Mesenchymal stem cell (in vitro differentiated cells and primary cell): ENCODE results near the gene PVALB.

Source experiments
- DNase-seq: peaks from one replicate; pipeline ENCODE4 v3.0.0-alpha.2; 2013
- H2AFZ ChIP-seq: one replicate; pipeline ENCODE4 v1.6.1; 2013; ENCODE audit warnings: low read depth, mild to moderate bottlenecking, control low read depth, inconsistent platforms, low read length, moderate library complexity
- H2AK5ac ChIP-seq: 2 replicates; pipeline ENCODE4 v1.6.1; 2013; ENCODE audit warnings: low read length, moderate library complexity, mild to moderate bottlenecking, inconsistent platforms; ENCODE audit not compliant: severe bottlenecking
- H2BK120ac ChIP-seq: one replicate; pipeline ENCODE4 v1.6.1; 2013; ENCODE audit warnings: low read depth, mild to moderate bottlenecking, inconsistent platforms, low read length, moderate library complexity
- H2BK12ac ChIP-seq, 2 experiments: one replicate each; pipeline ENCODE4 v1.6.1; 2013; ENCODE audit warnings: inconsistent platforms in 2 of 2, low read length in 2 of 2, mild to moderate bottlenecking in 2 of 2, moderate library complexity in 2 of 2, control low read depth in 1 of 2
- H2BK15ac ChIP-seq: one replicate; pipeline ENCODE4 v1.6.1; 2013; ENCODE audit warnings: mild to moderate bottlenecking, low read depth, inconsistent platforms; ENCODE audit not compliant: poor library complexity, severe bottlenecking
- H2BK5ac ChIP-seq: 2 replicates; pipeline ENCODE4 v1.6.1; 2013; ENCODE audit warnings: low read depth, mild to moderate bottlenecking, low read length, control low read depth, inconsistent platforms; ENCODE audit not compliant: poor library complexity, severe bottlenecking
- H3K14ac ChIP-seq, 2 experiments: one replicate each; pipeline ENCODE4 v1.6.1; 2013; ENCODE audit warnings: inconsistent platforms in 2 of 2, low read length in 2 of 2, control low read depth in 1 of 2, mild to moderate bottlenecking in 1 of 2, moderate library complexity in 1 of 2
- H3K18ac ChIP-seq, 2 experiments: one replicate each; pipeline ENCODE4 v1.6.1; 2013; ENCODE audit warnings: inconsistent platforms in 2 of 2, low read length in 2 of 2, control low read depth in 1 of 2, low read depth in 1 of 2, mild to moderate bottlenecking in 1 of 2
- H3K23ac ChIP-seq, 2 experiments: one replicate each; pipeline ENCODE4 v1.6.1; 2013; ENCODE audit warnings: inconsistent platforms in 2 of 2, low read length in 2 of 2, mild to moderate bottlenecking in 2 of 2, moderate library complexity in 2 of 2, control low read depth in 1 of 2
- H3K27ac ChIP-seq: 2 replicates; pipeline ENCODE4 v1.5.1; 2013; ENCODE audit warnings: mild to moderate bottlenecking, moderate library complexity, low read length, control low read depth, inconsistent platforms; ENCODE audit not compliant: poor library complexity, severe bottlenecking
- H3K27me3 ChIP-seq, 2 experiments: 2 replicates each; pipeline versions ENCODE4 v1.6.1 to v1.7.0; 2013; ENCODE audit warnings: low read length in 2 of 2, mild to moderate bottlenecking in 2 of 2, moderate library complexity in 2 of 2, control low read depth in 1 of 2, inconsistent platforms in 1 of 2; ENCODE audit not compliant: control insufficient read depth in 1 of 2, insufficient read depth in 1 of 2
- H3K36me3 ChIP-seq, 2 experiments: 2 replicates each; pipeline versions ENCODE4 v1.6.1 to v1.7.0; 2013; ENCODE audit warnings: low read length in 2 of 2, control low read depth in 1 of 2, inconsistent platforms in 1 of 2, low read depth in 1 of 2, mild to moderate bottlenecking in 1 of 2; ENCODE audit not compliant: insufficient read depth in 2 of 2, control insufficient read depth in 1 of 2
- H3K4ac ChIP-seq, 2 experiments: one replicate each; pipeline ENCODE4 v1.6.1; 2013; ENCODE audit warnings: inconsistent platforms in 2 of 2, low read length in 2 of 2, mild to moderate bottlenecking in 2 of 2, moderate library complexity in 2 of 2, control low read depth in 1 of 2, low read depth in 1 of 2
- H3K4me1 ChIP-seq: 2 replicates; pipeline ENCODE4 v1.6.1; 2013; ENCODE audit warnings: low read depth, low read length, control low read depth; ENCODE audit not compliant: control insufficient read depth, insufficient read depth
- H3K4me2 ChIP-seq: 2 replicates; pipeline ENCODE4 v1.6.1; 2013; ENCODE audit warnings: low read length, mild to moderate bottlenecking, inconsistent platforms; ENCODE audit not compliant: poor library complexity, severe bottlenecking
- H3K4me3 ChIP-seq, 2 experiments: 2 replicates each; pipeline versions ENCODE4 v1.5.1 to v1.7.0; 2013; ENCODE audit warnings: low read length in 2 of 2, mild to moderate bottlenecking in 2 of 2, control low read depth in 1 of 2, low read depth in 1 of 2; ENCODE audit not compliant: insufficient read depth in 1 of 2
- H3K79me1 ChIP-seq: replicated peaks from 2 replicates; pipeline ENCODE4 v1.6.1; 2013; ENCODE audit warnings: mild to moderate bottlenecking, control low read depth, low read length, inconsistent platforms; ENCODE audit not compliant: poor library complexity, severe bottlenecking
- H3K9ac ChIP-seq: 2 replicates; pipeline ENCODE4 v1.7.0; 2013; ENCODE audit warnings: mild to moderate bottlenecking, low read length, moderate library complexity
- H3K9me3 ChIP-seq: 2 replicates; pipeline ENCODE4 v1.7.0; 2013; ENCODE audit warnings: mild to moderate bottlenecking, low read length; ENCODE audit not compliant: control insufficient read depth
- H4K8ac ChIP-seq: one replicate; pipeline ENCODE4 v1.6.1; 2013; ENCODE audit warnings: inconsistent platforms, mild to moderate bottlenecking, low read length, moderate library complexity
- H4K91ac ChIP-seq: one replicate; pipeline ENCODE4 v1.6.1; 2013; ENCODE audit warnings: mild to moderate bottlenecking, low read length, inconsistent platforms
- WGBS: methylation state at CpG from one replicate; pipeline ENCODE4 v1.1.7; 2013; ENCODE audit warnings: mixed read lengths; 5-methylcytosine and 5-hydroxymethylcytosine counted together

Gene PVALB

GRCh38 chr22:36863281-36863680 lies 46.4 kb upstream of the PVALB start:
- Histone ChIP-seq H3K79me1 (no peaks in the 10 kb centered on the region), H3K23ac (no peak overlapping the region), H3K27me3 (peaks cover 17 to 65% of the 10 kb centered on the region in 2 experiments), H4K8ac (no peak overlapping the region), H3K18ac (no peak overlapping the region), H3K4me2 (no peak overlapping the region), H3K4me3 (no peak overlapping the region), H2BK15ac (no peak overlapping the region), H3K14ac (no peak overlapping the region), H2BK5ac (no peak overlapping the region), H2AK5ac (no peak overlapping the region), H2BK120ac (no peak overlapping the region), H3K4ac (no peak overlapping the region), H3K27ac (no peak overlapping the region), H2BK12ac (no peak overlapping the region), H3K9ac (no peak overlapping the region), H3K4me1 (peaks cover 2% of the 10 kb centered on the region), H3K36me3 (no peaks in the 10 kb centered on the region), H2AFZ (no peak overlapping the region), H4K91ac (no peak overlapping the region), H3K9me3 (no peaks in the 10 kb centered on the region)
- DNase-seq: no peak
- 86% methylated on average over 10 of the region's 11 CpGs for WGBS

DNA sequence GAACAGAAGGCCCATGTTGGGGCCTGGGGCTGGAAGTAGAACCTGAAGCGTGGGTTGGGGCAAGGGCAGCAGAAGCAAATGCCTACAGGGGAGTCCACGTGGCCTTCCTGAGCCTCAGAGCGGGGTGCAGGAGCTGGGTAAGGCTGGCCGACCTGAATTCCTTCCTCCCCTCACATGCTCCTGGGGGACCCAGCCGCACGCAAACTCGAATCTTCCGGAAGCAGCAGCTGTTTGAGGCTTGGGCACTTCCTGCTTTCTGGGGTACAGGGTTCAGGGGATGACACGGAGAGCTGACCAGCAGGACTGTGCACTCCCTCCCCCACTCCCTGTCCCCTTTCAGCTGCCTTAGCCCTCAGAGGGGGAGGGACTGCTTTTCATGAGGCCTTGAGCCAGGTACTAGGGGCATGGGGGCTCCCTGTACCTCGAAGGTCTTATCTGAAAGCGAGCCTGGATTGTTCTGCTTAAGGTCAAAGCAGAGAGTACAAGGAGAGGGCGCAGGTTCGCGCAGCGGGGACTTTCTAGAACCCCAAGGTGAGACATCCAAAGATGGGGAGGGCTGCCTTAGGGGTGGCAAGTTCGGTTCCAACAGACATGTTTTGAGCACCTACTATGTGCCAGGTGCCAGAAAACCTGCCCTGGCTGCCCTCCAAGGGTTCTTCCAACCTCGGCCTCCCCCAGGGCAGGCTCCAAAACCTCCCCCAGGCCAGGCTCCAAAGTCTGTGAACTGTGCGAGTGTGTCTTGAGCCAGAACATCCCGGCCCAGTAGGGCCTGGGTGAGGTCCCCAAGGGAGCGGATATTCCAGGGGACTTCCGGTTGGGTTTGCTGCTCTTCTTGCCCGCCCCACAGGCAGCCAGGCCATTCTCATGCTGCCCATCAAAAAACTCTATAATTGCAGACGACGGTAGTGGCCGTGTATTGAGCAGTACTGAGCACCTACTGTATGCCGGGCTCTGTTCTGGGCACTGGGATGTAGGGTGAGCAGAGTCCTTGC lies 45.7 kb upstream of the PVALB start:
- H3K9me3 ChIP-seq: no peaks in the 10 kb centered on the region
- no peaks in the 10 kb centered on the region for H3K79me1 ChIP-seq
- H3K14ac ChIP-seq: no peak overlapping the region
- no peak overlapping the region for H3K4me3 ChIP-seq
- H3K18ac ChIP-seq: no peak overlapping the region
- no peak overlapping the region for H2AFZ ChIP-seq
- H3K4ac ChIP-seq: no peak overlapping the region
- DNase-seq: no peak
- no peak overlapping the region for H3K23ac ChIP-seq
- no peak overlapping the region for H2BK120ac ChIP-seq
- no peak overlapping the region for H3K9ac ChIP-seq
- H3K4me2 ChIP-seq: no peak overlapping the region
- no peak overlapping the region for H4K91ac ChIP-seq
- H3K36me3 ChIP-seq: no peaks in the 10 kb centered on the region
- no peak overlapping the region for H2BK12ac ChIP-seq
- H3K27me3 ChIP-seq: peaks cover 24 to 65% of the 10 kb centered on the region in 2 experiments
- no peak overlapping the region for H2BK15ac ChIP-seq
- 87% methylated on average over 26 of the region's 26 CpGs for WGBS
- no peak overlapping the region for H3K27ac ChIP-seq
- no peak overlapping the region for H2AK5ac ChIP-seq
- no peak overlapping the region for H4K8ac ChIP-seq
- H3K4me1 ChIP-seq: peaks cover 2% of the 10 kb centered on the region
- H2BK5ac ChIP-seq: no peak overlapping the region

- Histone ChIP-seq H4K91ac (no peak within 1 kb of the TSS), H3K27me3 (peaks cover 25 to 60% of the 10 kb centered on the region in 2 experiments), H3K9ac (no peak within 1 kb of the TSS), H2BK5ac (no peak within 1 kb of the TSS), H3K23ac (no peak within 1 kb of the TSS), H3K4me3 (no peak within 1 kb of the TSS), H3K9me3 (no peaks in the 10 kb centered on the region), H2AK5ac (no peak within 1 kb of the TSS), H3K14ac (no peak within 1 kb of the TSS), H3K4me1 (peaks cover 4% of the 10 kb centered on the region), H2BK12ac (no peak within 1 kb of the TSS), H4K8ac (no peak within 1 kb of the TSS), H3K4me2 (no peak within 1 kb of the TSS), H3K36me3 (no peaks in the 10 kb centered on the region), H3K79me1 (no peaks in the 10 kb centered on the region), H3K4ac (no peak within 1 kb of the TSS), H3K27ac (no peak within 1 kb of the TSS), H2BK15ac (no peak within 1 kb of the TSS), H2BK120ac (no peak within 1 kb of the TSS), H3K18ac (no peak within 1 kb of the TSS), H2AFZ (no peak within 1 kb of the TSS)
- 92% methylated on average over 17 of the region's 17 CpGs for WGBS
- DNase-seq: no peak
Observed at GRCh38 chr22:36860821-36861659, 44.2 kb upstream of the PVALB start, which contains the start of gene NCF4. Gene NCF4 (plus strand): TSS chr22:36861006. CDS start chr22:36861172, 166 bp downstream.

- Histone ChIP-seq H2AFZ (no peak overlapping the region), H4K91ac (no peak overlapping the region), H3K4me3 (no peak overlapping the region), H2BK15ac (no peak overlapping the region), H2BK12ac (no peak overlapping the region), H3K79me1 (no peaks in the 10 kb centered on the region), H3K14ac (no peak overlapping the region), H3K4me2 (no peak overlapping the region), H3K18ac (no peak overlapping the region), H3K9ac (no peak overlapping the region), H4K8ac (no peak overlapping the region), H2AK5ac (no peak overlapping the region), H3K27me3 (peaks cover 19 to 54% of the 10 kb centered on the region in 2 experiments), H3K9me3 (no peaks in the 10 kb centered on the region), H2BK120ac (no peak overlapping the region), H3K36me3 (no peaks in the 10 kb centered on the region), H2BK5ac (no peak overlapping the region), H3K23ac (no peak overlapping the region), H3K4me1 (peaks cover 4% of the 10 kb centered on the region), H3K27ac (no peak overlapping the region), H3K4ac (no peak overlapping the region)
- no peak for DNase-seq
- 97% methylated on average over 2 of the region's 2 CpGs for WGBS
Observed at GRCh38 chr22:36860438-36860820, 43.6 kb upstream of the PVALB start.
